ENCODE results near the gene IFNGR1.

- TF ChIP-seq GATA3 (IDR thresholded peaks at IDR 0.05; ENCODE audit: low read depth, low read length), result no peak
- no peak for TF ChIP-seq GATA2 (IDR thresholded peaks at IDR 0.05; ENCODE audit: low read depth, low read length)
These were observed 35.8 kb upstream of the IFNGR1 start for GRCh38 chr6:137254966-137255365.

Measured in SH-SY5Y (cell line).